HepG2 (cell line): ENCODE data around the gene DCHS2. TPM values are rescaled to one million over a fixed set of nuclear protein-coding genes. Genes with fewer than 3 reads are reported as not detected.

ENCODE experiments used
- ARID5B ChIP-seq: IDR thresholded peaks from 2 replicates; pipeline ENCODE4 v1.4.0; 2020; ENCODE audit warnings: mild to moderate bottlenecking, missing genetic modification reagents
- CREB1 ChIP-seq, 2 experiments: fragments of 450-650 bp in 1 of 2; IDR thresholded peaks; 2 replicates each; pipeline ENCODE4 v1.6.1; 2016 to 2017; ENCODE audit warnings: control low read depth in 1 of 2, mild to moderate bottlenecking in 1 of 2, missing compliant biosample characterization in 1 of 2, missing genetic modification characterization in 1 of 2
- FOXA3 ChIP-seq: IDR thresholded peaks from 2 replicates; pipeline ENCODE4 v1.6.1; 2016; ENCODE audit warnings: missing genetic modification reagents, missing compliant biosample characterization
- FOXO4 ChIP-seq: sonication (generic); formaldehyde crosslinking; conservative IDR thresholded peaks from 2 replicates; pipeline ENCODE4 v1.8.1; 2023; ENCODE audit warnings: missing genetic modification reagents
- GTF2F1 ChIP-seq: fragments of 150-350 bp; IDR thresholded peaks from 2 replicates; pipeline ENCODE4 v1.6.1; 2014; ENCODE audit warnings: low read length
- ZHX2 ChIP-seq, 2 experiments: sonication (generic) in 1 of 2; formaldehyde crosslinking in 1 of 2; IDR thresholded peaks; 2 replicates each; pipeline versions ENCODE4 v1.6.1 to v1.9.0; 2014 to 2022; ENCODE audit warnings: antibody characterized with exemption in 1 of 2, borderline replicate concordance in 1 of 2, inconsistent platforms in 1 of 2, low read depth in 1 of 2, missing genetic modification reagents in 1 of 2
- ZNF232 ChIP-seq: sonication (generic); formaldehyde crosslinking; IDR thresholded peaks from 2 replicates; pipeline ENCODE4 v1.4.0; 2020; ENCODE audit warnings: missing genetic modification reagents, borderline replicate concordance
- ZNF646 ChIP-seq: sonication (generic); formaldehyde crosslinking; IDR thresholded peaks from 2 replicates; pipeline ENCODE4 v1.9.0; 2021; ENCODE audit warnings: mild to moderate bottlenecking, missing genetic modification reagents
- polyA plus RNA-seq, 8 experiments: library from polyadenylated mRNA; depleted of rRNA in 3 of 8; stranded (reverse) in 7 of 8; unstranded in 1 of 8; fragments of >200 nt; fragmentation: Illumina TruSeq in 4 of 8; extraction: Trizol in 4 of 8; gene quantifications; 2 replicates each; pipeline versions ENCODE4 v1.2.1 to v1.2.3, GENCODE V29; 2011 to 2016; ENCODE audit warnings: low read depth in 4 of 8, missing spikeins in 1 of 8, mixed read lengths in 1 of 8; ENCODE audit not compliant: insufficient read depth in 1 of 8
- total RNA-seq, 5 experiments: library from RNA; depleted of rRNA; stranded (reverse); fragments of >200 nt; fragmentation: Illumina TruSeq; extraction: Trizol; gene quantifications; 2 replicates each; pipeline ENCODE4 v1.2.3, GENCODE V29; 2016; ENCODE audit warnings: low read depth in 1 of 5

Gene DCHS2
- total and polyA plus RNA-seq, 2 of the 13 experiments (the other 11 are each of a cell fraction or from before 2014, with no cell fraction given): 0.03 TPM; not detected in 1

GRCh38 chr4:154471526-154472331, 19.9 kb downstream of the DCHS2 start (continued):
- TF ChIP-seq ZHX2 (IDR thresholded peaks at IDR 0.05; ENCODE audit: low read depth) (no peak), ZHX2 (CRISPR knock-in tag; IDR thresholded peaks at IDR 0.05; ENCODE audit: borderline replicate concordance) (no peak), ZNF646 (CRISPR knock-in tag) (peak; percentile 16; the same call in 1 of the 2 replicates), ARID5B (CRISPR knock-in tag) (peak; percentile 45; the same call in 1 of the 2 replicates), ZNF232 (CRISPR knock-in tag) (no peak), FOXO4 (no peak), FOXA3 (CRISPR knock-in tag) (0 out of 2 replicates have a peak, but pooled peaks have one; percentile 17), CREB1 (IDR thresholded peaks at IDR 0.05) (no peak), CREB1 (CRISPR knock-in tag; IDR thresholded peaks at IDR 0.05) (no peak), GTF2F1 (no peak)
